HG03469 (cell line): ENCODE data around the gene ZFYVE26.
A peak's percentile ranks its signal among the peaks of the same experiment; 100 is the strongest.
"Not testable (repeated sequence)": the region's sequence is repeated elsewhere in the genome, so short reads cannot be mapped to it uniquely, and the experiment has no call there.

Experiments
- ATAC-seq: cut with Tn5 transposase; IDR thresholded peaks from one replicate; pipeline ENCODE4 v1.9.1; 2021; ENCODE audit warnings: mild to moderate bottlenecking, moderate library complexity, moderate number of reproducible peaks; ENCODE audit not compliant: unreplicated experiment

The ZFYVE26 gene

GRCh38 chr14:67759916-67760315 lies 56.5 kb downstream of the ZFYVE26 start:
- ATAC-seq: no peak

- no peak for ATAC-seq
These were observed 59.2 kb downstream of the ZFYVE26 start for GRCh38 chr14:67757175-67757574.

GRCh38 chr14:67756496-67756895 lies 59.9 kb downstream of the ZFYVE26 start:
- ATAC-seq: no peak

- ATAC-seq: no peak
These were observed 66.9 kb downstream of the ZFYVE26 start for GRCh38 chr14:67749341-67750084.

- no peak for ATAC-seq
These were observed 68.1 kb downstream of the ZFYVE26 start for GRCh38 chr14:67748312-67748711.

- ATAC-seq: peak; percentile 58
These were observed 69.5 kb downstream of the ZFYVE26 start for GRCh38 chr14:67746927-67747326.

GRCh38 chr14:67744046-67744445 lies 72.3 kb downstream of the ZFYVE26 start:
- no peak for ATAC-seq

- ATAC-seq: no peak
These were observed 77.5 kb downstream of the ZFYVE26 start for GRCh38 chr14:67738740-67739504.

GRCh38 chr14:67736771-67737170 lies 79.6 kb downstream of the ZFYVE26 start:
- no peak for ATAC-seq

GRCh38 chr14:67735336-67736147 lies 80.8 kb downstream of the ZFYVE26 start:
- ATAC-seq: no peak

- no peak for ATAC-seq
These were observed 81.7 kb downstream of the ZFYVE26 start for GRCh38 chr14:67734675-67735074.

GRCh38 chr14:67733616-67734015 lies 82.8 kb downstream of the ZFYVE26 start:
- ATAC-seq: no peak

- no peak for ATAC-seq
These were observed 87.1 kb downstream of the ZFYVE26 start for GRCh38 chr14:67729072-67729885.

GRCh38 chr14:67728258-67728657 lies 88.1 kb downstream of the ZFYVE26 start:
- ATAC-seq: no peak

GRCh38 chr14:67727361-67727760 lies 89.0 kb downstream of the ZFYVE26 start:
- no peak for ATAC-seq

GRCh38 chr14:67725171-67725570 lies 91.2 kb downstream of the ZFYVE26 start:
- ATAC-seq: no peak

GRCh38 chr14:67722293-67722692 lies 94.1 kb downstream of the ZFYVE26 start:
- no peak for ATAC-seq

- ATAC-seq: no peak
These were observed 94.5 kb downstream of the ZFYVE26 start for GRCh38 chr14:67721875-67722274.

- ATAC-seq: no peak
These were observed 96.5 kb downstream of the ZFYVE26 start for GRCh38 chr14:67719866-67720265.

- not testable (repeated sequence) for ATAC-seq
These were observed 97.0 kb downstream of the ZFYVE26 start for GRCh38 chr14:67719385-67719784.

GRCh38 chr14:67718265-67718664 lies 98.1 kb downstream of the ZFYVE26 start:
- ATAC-seq: no peak
